Heart left ventricle (tissue), 13 donors: ENCODE results near the gene BTBD18.
A peak's percentile ranks its signal among the peaks of the same experiment; 100 is the strongest.

Source experiments
- CTCF ChIP-seq, 12 donors: fragments of 200-600 bp; sonication (generic) in 4 of 12; IDR thresholded peaks; one replicate each; pipeline versions ENCODE4 v1.5.0 to v1.8.0; 2018 to 2022; ENCODE audit warnings: antibody characterized with exemption in 12 of 12, mild to moderate bottlenecking in 5 of 12
- POLR2A ChIP-seq, 2 donors: fragments of 450-650 bp; IDR thresholded peaks; one replicate each; pipeline ENCODE4 v1.6.1; 2017; ENCODE audit warnings: antibody characterized with exemption in 2 of 2, mild to moderate bottlenecking in 2 of 2, moderate library complexity in 2 of 2
- donor health status: ischemic (EF 13 %, LVEDD 7.1; RV severe dilation, severe dysfunction).
- donor health status: DM: no; HTN: yes; CAD: no.
- donor health status: DM: no; HTN: no; CAD: no.
- donor health status: ischemic (EF 25% LVEDD 6.9; RV normal size, moderate dysfunction).
- donor health status: ischemic (EF 25% LVEDD 5.7; RV mildly dilated, moderate dysfunction).
- donor health status: ischemic (EF 35%, LVEDD 5.7; RV mildly dilated, moderate dysfunction).
- donor health status: nonischemic (EF 11% LVEDD 7.7; RV severe dilation, severe dysfunction).
- donor health status: DM: yes; HTN: yes; CAD: no.
- donor health status: PGD.
- donor health status: ischemic (EF 29% LVEDD 5.4; RV normal size, mild dysfunction).
- donor health status: nonischemic (EF 23%, LVEDD 6.1; RV moderate dilation, normal function).

- peak in 1 of 12 donors; percentile 15 for TF ChIP-seq CTCF (IDR thresholded peaks at IDR 0.05)
- no peak for TF ChIP-seq POLR2A (IDR thresholded peaks at IDR 0.05)
Measured at GRCh38 chr11:57779276-57779675, 27.7 kb upstream of the BTBD18 start.
